GM19397 (cell line): ENCODE data around the gene CPN2.
A peak's percentile ranks its signal among the peaks of the same experiment; 100 is the strongest.

Experiments
- ATAC-seq: cut with Tn5 transposase; IDR thresholded peaks from one replicate; pipeline ENCODE4 v1.9.1; 2021; ENCODE audit warnings: mild to moderate bottlenecking, moderate library complexity; ENCODE audit not compliant: unreplicated experiment

The CPN2 gene

DNA sequence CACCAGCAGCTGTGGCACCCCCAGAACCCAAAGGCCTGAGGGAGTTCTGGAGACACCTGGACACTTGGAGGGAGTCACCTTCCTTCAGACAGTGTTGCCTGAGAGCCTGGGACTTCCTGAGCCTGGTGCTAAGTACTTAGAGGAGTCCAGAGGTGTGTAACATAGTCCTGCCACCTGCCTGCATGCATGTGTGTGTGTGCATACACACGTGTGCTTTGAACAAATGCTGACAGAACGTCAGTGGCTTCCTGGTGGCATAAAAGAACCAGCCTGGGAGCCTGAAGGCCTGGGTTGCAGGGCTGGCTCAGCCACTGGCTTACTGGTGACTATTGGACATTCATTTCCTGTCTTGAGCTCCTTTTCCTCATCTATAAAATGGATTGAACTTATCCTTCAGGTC lies 3.2 kb upstream of the CPN2 start:
- no peak for ATAC-seq

DNA sequence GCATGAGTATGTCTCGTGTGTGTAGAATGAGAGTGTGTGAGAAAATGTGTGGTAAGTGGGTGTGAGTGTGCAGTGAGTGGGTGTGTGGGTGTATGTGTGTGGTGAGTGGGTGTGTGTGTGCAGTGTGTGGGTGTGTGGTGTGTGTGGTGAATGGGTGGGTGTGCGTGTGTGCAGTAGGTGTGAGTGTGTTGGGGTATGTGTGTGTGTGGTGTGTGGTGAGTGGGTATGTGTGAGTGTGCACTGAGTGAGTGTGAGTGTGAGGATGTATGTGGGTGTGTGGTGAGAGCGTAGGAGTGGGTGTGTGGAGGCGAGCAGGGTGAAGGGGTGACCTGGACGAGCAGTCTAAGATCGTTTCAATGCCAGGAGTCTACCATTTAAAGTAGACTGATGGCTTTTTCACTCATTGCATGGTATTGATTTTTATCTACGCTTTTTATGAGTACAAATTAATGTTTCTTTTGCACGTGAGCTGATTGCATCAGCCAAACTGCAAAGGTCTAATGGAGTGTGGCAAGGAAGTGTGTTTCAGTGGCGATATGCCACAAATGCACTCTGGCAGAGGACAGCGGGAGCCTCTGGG lies 1.6 kb upstream of the CPN2 start:
- no peak for ATAC-seq

GRCh38 chr3:194351952-194352536 lies 916 bp upstream of the CPN2 start:
- ATAC-seq: no peak

DNA sequence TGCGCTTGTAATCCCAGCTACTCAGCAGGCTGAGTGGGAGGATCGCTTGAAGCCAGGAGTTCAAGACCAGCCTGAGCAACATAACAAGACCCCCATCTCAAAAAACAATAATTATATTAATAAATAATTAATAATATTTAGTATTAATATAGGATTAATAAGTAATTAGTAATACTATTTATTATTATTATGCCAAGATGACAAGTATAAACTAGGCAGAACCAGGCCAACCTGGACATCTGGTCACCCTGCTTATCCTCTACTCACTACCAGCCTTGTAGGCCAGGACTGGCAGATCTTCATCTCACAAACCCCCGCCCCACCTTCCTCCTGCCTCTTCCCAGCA lies 429 bp downstream of the CPN2 start:
- ATAC-seq: no peak

DNA sequence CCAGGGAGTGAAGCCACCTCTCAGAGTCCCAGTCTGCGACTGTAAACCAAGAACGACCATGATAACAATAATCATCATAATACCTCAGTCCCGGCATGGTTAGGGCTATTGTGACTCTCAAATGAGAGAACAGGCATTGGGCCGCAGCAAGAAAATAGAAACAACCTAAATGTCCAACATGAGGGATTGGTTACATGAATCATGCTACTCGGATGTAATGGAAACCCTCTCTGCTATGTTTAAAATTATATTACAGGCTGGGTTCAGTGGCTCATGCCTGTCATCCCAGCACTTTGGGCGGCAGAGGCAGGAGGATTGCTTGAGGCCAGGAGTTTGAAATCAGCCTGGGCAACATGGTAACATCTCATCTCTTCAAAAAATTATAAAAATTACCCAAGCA lies 2.8 kb downstream of the CPN2 start:
- no peak for ATAC-seq

- ATAC-seq: no peak
These were observed 4.5 kb downstream of the CPN2 start for GRCh38 chr3:194346621-194347020.

DNA sequence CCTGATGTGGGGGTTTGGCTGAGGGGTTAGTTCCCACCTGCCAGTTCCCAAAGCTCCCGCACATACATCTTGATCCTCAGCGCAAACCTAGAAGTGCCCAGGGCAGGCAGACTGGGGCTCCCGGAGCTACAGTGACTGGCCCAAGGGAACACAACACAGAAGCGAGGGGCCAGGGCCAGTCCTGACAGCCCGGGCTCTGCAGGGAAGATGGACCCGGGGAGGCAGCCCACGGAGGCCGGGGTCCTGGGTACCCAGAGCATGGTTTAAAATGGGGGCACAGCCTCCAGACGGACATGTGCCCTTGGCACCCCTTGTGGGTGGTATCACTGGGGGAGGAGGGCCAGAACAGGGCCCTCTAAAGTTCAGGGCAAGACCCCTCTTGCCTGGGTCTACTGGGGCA lies 5.1 kb downstream of the CPN2 start:
- ATAC-seq: no peak

DNA sequence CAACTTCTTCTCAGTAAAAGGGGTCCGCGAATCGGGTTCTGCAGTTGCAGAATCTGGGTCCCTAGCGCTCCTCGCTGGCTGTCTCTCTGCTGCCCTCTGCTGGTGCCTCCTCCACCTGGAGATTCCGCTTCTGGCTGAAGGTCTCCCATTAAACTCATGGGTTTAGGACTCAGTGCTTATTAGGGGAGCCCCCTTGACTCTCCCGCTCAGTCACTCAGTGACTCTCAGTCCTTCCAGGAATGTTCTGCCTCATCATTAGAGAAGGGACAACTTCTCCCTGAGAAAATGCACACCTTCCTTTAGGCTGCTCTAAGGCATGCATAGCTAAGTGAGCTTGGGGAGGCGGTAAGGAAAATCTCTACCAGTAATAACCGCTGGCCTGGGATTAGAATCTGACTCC lies 7.1 kb downstream of the CPN2 start:
- ATAC-seq: no peak

- ATAC-seq: no peak
These were observed 7.6 kb downstream of the CPN2 start for GRCh38 chr3:194343561-194343893.

GRCh38 chr3:194342861-194343560 lies 8.1 kb downstream of the CPN2 start:
- ATAC-seq: no peak

GRCh38 chr3:194340757-194341400 lies 10.2 kb downstream of the CPN2 start:
- ATAC-seq: no peak

- no peak for ATAC-seq
These were observed 11.3 kb downstream of the CPN2 start for GRCh38 chr3:194339840-194340239.

- ATAC-seq: no peak
These were observed 11.8 kb downstream of the CPN2 start for GRCh38 chr3:194339356-194339755.

DNA sequence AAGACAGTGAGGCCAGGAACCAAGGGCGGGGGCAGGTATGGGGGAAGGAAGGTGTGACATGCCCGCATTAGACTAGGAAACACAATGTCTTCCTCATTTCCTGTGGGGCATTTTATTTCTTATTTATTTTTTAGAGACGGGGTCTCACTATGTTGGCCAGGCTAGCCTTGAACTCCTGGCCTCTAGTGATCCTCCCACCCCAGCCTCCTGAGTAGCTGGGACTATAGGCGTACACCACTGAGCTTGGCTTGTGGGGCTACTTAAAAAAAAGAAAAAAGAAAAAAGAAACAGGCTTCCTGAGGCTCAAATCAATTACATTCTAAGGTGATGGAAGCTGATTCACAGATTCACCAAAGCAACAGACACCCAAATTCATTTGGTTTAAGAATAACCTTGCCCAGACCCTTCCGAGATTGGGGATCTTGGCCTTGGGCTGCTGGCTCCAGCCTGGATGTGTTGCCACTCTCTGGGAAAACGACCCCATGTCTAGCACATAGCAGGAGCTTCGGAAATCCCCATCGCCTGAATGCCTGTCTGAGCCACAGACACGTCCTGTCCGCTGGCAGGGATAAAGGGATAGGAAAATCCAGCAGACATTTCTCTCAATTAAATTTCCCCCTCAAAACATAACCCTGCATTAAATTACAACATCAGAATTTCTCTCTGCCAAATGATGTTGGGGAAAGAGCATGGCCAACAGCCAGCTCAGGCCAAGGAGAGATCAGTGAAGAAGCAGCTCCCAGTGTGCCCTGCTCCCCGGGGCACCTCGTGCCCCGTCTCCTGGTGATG lies 13.0 kb downstream of the CPN2 start:
- no peak for ATAC-seq

- no peak for ATAC-seq
These were observed 14.3 kb downstream of the CPN2 start for GRCh38 chr3:194336601-194337355.

DNA sequence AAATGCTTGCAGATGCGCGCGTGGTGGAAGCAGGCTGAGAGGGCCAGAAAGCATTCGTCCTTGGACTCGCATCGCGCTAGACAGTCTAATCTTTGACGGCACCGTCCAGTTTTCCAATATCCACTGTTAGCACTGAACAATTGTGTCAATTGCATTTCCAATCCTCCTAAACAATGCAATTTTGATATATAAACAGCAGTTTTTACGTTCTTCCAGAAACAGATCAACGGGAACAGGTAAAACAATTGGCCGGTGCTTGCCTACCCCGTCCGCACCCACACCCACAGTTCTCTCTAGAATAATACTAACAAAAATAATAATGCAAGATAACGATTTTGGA lies 17.2 kb downstream of the CPN2 start:
- no peak for ATAC-seq

DNA sequence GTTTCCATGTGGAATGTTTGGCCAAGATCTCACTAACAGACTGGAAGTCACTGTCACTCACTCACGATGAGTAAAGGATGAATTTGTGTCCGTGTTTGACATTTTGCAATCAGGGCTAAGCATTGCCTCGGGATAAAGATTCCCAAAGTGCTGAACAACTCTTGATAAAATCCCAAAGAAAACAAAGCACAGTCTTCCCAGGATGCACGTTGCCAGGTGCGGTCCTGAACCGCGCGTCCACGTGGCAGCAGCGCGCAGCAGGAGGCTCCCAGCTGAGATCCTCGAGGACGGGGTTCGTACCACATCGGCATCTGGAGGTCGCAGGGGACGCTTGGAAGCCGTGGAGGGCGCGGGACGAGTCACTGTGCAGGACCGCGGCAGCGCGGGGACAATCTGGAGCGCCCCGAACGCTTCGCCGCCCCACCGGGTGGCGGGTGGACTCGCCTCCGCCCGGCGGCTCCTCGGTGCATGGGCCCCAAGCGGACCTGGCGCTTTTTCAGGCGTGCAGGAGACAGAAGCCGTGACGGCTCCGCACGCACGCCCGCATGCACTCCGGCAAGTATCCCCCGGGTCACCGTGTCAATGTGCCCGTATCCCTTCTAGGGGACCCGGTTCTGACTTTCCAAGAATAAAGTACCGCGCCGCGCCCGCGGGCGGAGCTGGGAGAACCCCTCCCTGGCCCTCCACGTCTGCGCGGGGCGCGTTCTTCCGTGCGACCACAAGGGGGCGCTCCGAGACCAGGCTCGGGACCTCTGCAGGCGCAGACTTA lies 17.7 kb downstream of the CPN2 start:
- peak; percentile 91 for ATAC-seq

GRCh38 chr3:194332858-194333211 lies 18.3 kb downstream of the CPN2 start:
- ATAC-seq: no peak

DNA sequence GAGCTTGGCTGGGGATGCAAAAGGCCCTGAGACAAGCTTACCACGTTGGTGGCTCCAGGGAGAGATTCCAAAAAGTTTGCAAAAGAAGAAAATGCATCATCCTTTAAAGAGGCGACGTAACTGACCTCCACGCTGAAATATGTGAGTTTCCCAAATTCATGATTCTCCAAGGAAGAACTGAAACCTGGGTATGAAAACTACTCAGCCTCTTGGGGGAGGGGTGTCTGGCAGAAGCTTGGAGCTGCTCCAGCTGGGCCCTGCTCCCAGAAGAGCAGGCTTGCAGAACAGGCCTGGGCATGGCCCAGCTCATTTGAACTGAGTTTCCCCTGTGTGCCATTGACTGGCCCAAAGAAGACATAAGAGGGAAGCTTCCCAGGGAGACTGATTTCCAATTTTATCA lies 20.5 kb downstream of the CPN2 start:
- no peak for ATAC-seq

- ATAC-seq: no peak
These were observed 21.0 kb downstream of the CPN2 start for GRCh38 chr3:194330160-194330559.
